DOHH2 (cell line): ENCODE data around the gene MDFIC.

Experiments
- H3F3A ChIP-seq: fragments of 200-600 bp; sonication (generic), shearing (Covaris generic); 2 replicates; pipeline ENCODE4 v1.6.0; 2016; ENCODE audit warnings: antibody characterized with exemption, mild to moderate bottlenecking; ENCODE audit not compliant: control insufficient read depth, insufficient read depth
- H3K27ac ChIP-seq: fragments of 200-600 bp; sonication (generic); 2 replicates; pipeline ENCODE4 v1.5.1; 2014; ENCODE audit warnings: low read depth, mild to moderate bottlenecking, low read length, moderate library complexity
- H3K27me3 ChIP-seq: fragments of 200-600 bp; sonication (generic); 2 replicates; pipeline ENCODE4 v1.6.1; 2014; ENCODE audit warnings: mild to moderate bottlenecking, low read length, mixed read lengths; ENCODE audit not compliant: control insufficient read depth
- H3K36me3 ChIP-seq: fragments of 200-600 bp; sonication (generic); 2 replicates; pipeline ENCODE4 v1.6.1; 2014; ENCODE audit warnings: mild to moderate bottlenecking, low read length, moderate library complexity, mixed read lengths; ENCODE audit not compliant: control insufficient read depth
- H3K4me1 ChIP-seq: fragments of 200-600 bp; sonication (generic); 2 replicates; pipeline ENCODE4 v1.6.1; 2014; ENCODE audit warnings: mild to moderate bottlenecking, low read length, mixed read lengths; ENCODE audit not compliant: control insufficient read depth
- H3K4me2 ChIP-seq: fragments of 200-600 bp; sonication (generic); 2 replicates; pipeline ENCODE4 v1.6.0; 2014; ENCODE audit warnings: mild to moderate bottlenecking, low read length, moderate library complexity
- H3K4me3 ChIP-seq: fragments of 200-600 bp; sonication (generic); 2 replicates; pipeline ENCODE4 v1.5.1; 2014; ENCODE audit warnings: mild to moderate bottlenecking, low read length, mixed read lengths
- H3K79me2 ChIP-seq: fragments of 200-600 bp; sonication (generic); 2 replicates; pipeline ENCODE4 v1.6.1; 2014; ENCODE audit warnings: mild to moderate bottlenecking, low read length, mixed read lengths; ENCODE audit not compliant: control insufficient read depth
- H3K9me2 ChIP-seq: fragments of 200-600 bp; sonication (generic); replicated peaks from 2 replicates; pipeline ENCODE4 v1.6.1; 2014; ENCODE audit warnings: mild to moderate bottlenecking, low read length, mixed read lengths; ENCODE audit not compliant: control insufficient read depth
- H3K9me3 ChIP-seq: fragments of 200-600 bp; sonication (generic); 2 replicates; pipeline ENCODE4 v1.6.1; 2014; ENCODE audit warnings: antibody characterized with exemption, low read length, mixed read lengths; ENCODE audit not compliant: control insufficient read depth, insufficient read depth
- H4K20me1 ChIP-seq: fragments of 200-600 bp; sonication (generic); 2 replicates; pipeline ENCODE4 v1.6.0; 2014; ENCODE audit warnings: low read depth, mild to moderate bottlenecking, antibody characterized with exemption, low read length, moderate library complexity; ENCODE audit not compliant: control insufficient read depth, insufficient read depth
- CTCF ChIP-seq: fragments of 200-600 bp; sonication (generic); IDR thresholded peaks from one replicate; pipeline ENCODE4 v1.5.1; 2014; ENCODE audit warnings: antibody characterized with exemption, mild to moderate bottlenecking, low read depth, low read length; ENCODE audit not compliant: poor library complexity, severe bottlenecking
- EZH2phosphoT487 ChIP-seq: fragments of 200-600 bp; sonication (generic); IDR thresholded peaks from 2 replicates; pipeline ENCODE4 v1.6.1; 2017; ENCODE audit warnings: borderline replicate concordance, mild to moderate bottlenecking, antibody characterized with exemption, low read length, moderate library complexity, mixed read lengths

Gene MDFIC

DNA sequence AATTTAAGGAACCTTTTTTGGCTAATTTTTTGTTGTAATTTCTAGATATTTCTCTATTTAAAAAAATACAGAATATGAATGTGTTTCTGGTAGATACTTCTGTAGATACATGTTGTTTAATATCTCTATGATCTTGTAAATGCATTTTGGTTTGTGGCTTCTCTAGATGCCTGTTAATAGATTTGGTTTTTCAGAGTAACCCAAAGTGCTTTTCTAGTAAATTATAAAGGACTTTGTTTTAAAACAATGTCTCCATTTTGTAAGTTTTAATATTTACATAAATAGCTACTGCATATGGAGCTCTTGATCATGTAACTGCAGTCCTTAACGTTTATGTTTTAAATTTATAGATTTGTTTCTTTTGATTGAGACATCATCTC, 88.5 kb downstream of the MDFIC start:
- Histone ChIP-seq H3K4me1 (peaks cover 14% of the 10 kb centered on the region), H3K27me3 (no peaks in the 10 kb centered on the region), H3K9me3 (no peaks in the 10 kb centered on the region), H3K36me3 (no peaks in the 10 kb centered on the region), H3F3A (no peaks in the 10 kb centered on the region), H3K4me3 (no peak overlapping the region), H3K79me2 (no peaks in the 10 kb centered on the region), H3K27ac (no peak overlapping the region), H3K4me2 (no peak overlapping the region), H3K9me2 (no peaks in the 10 kb centered on the region), H4K20me1 (no peaks in the 10 kb centered on the region)
- TF ChIP-seq CTCF: no peak
- TF ChIP-seq EZH2phosphoT487: no peak

GRCh38 chr7:115013886-115014285, 92.0 kb downstream of the MDFIC start:
- TF ChIP-seq EZH2phosphoT487 (no peak), CTCF (no peak)

GRCh38 chr7:115014794-115015193, 92.9 kb downstream of the MDFIC start:
- no peak overlapping the region for H3K4me3 ChIP-seq
- no peaks in the 10 kb centered on the region for H3F3A ChIP-seq
- no peak overlapping the region for H3K27ac ChIP-seq
- no peaks in the 10 kb centered on the region for H4K20me1 ChIP-seq
- H3K4me1 ChIP-seq: no peaks in the 10 kb centered on the region
- no peaks in the 10 kb centered on the region for H3K9me3 ChIP-seq
- H3K36me3 ChIP-seq: no peaks in the 10 kb centered on the region
- H3K79me2 ChIP-seq: no peaks in the 10 kb centered on the region
- no peaks in the 10 kb centered on the region for H3K9me2 ChIP-seq
- no peak overlapping the region for H3K4me2 ChIP-seq
- no peaks in the 10 kb centered on the region for H3K27me3 ChIP-seq
- no peak for TF ChIP-seq CTCF
- no peak for TF ChIP-seq EZH2phosphoT487

More at GRCh38 chr7:115013886-115014285, 92.0 kb downstream of the MDFIC start:
- Histone ChIP-seq H3K27ac (no peak overlapping the region), H3K4me1 (peaks cover 7% of the 10 kb centered on the region), H3F3A (no peaks in the 10 kb centered on the region), H4K20me1 (no peaks in the 10 kb centered on the region), H3K9me2 (no peaks in the 10 kb centered on the region), H3K4me3 (no peak overlapping the region), H3K4me2 (no peak overlapping the region), H3K79me2 (no peaks in the 10 kb centered on the region), H3K27me3 (no peaks in the 10 kb centered on the region), H3K9me3 (no peaks in the 10 kb centered on the region), H3K36me3 (no peaks in the 10 kb centered on the region)

- Histone ChIP-seq H3K4me1 (no peaks in the 10 kb centered on the region), H3K9me3 (no peaks in the 10 kb centered on the region), H3K4me2 (no peak overlapping the region), H3K79me2 (no peaks in the 10 kb centered on the region), H3K27me3 (no peaks in the 10 kb centered on the region), H3F3A (no peaks in the 10 kb centered on the region), H3K36me3 (no peaks in the 10 kb centered on the region), H4K20me1 (no peaks in the 10 kb centered on the region), H3K4me3 (no peak overlapping the region), H3K9me2 (no peaks in the 10 kb centered on the region), H3K27ac (no peak overlapping the region)
- TF ChIP-seq CTCF (no peak), EZH2phosphoT487 (no peak)
Observed at GRCh38 chr7:115015619-115016018, 93.7 kb downstream of the MDFIC start.
